OCI-LY7 (cell line): Measurements from ENCODE around the gene CKAP4. TPM values are rescaled to one million over a fixed set of nuclear protein-coding genes. Genes with fewer than 3 reads are reported as not detected.

Experiments used
- BruUV-seq: library from RNA; stranded (reverse); fragments of 400-500 nt; replicated peaks from 2 replicates; lab custom pipeline; 2021; lab: Mats Ljungman, UMichigan
- CTCF ChIA-PET: fragments of 300-600 bp; sonication (Branson Sonifier 250); formaldehyde crosslinking; loops from one replicate; lab custom pipeline; 2022; ENCODE audit warnings: antibody characterized with exemption; ENCODE audit not compliant: unreplicated experiment; lab: Charles Lee
- POLR2A ChIA-PET: fragments of 300-600 bp; sonication (Branson Sonifier 250); formaldehyde crosslinking; loops from one replicate; lab custom pipeline; 2022; ENCODE audit warnings: antibody characterized with exemption; lab: Charles Lee
- DNase-seq: peaks from one replicate; pipeline ENCODE4 v3.0.0-alpha.2; 2015; ENCODE audit warnings: low spot score
- H2AFZ ChIP-seq: fragments of 200-600 bp; sonication (generic), shearing (Covaris generic); 2 replicates; pipeline ENCODE4 v1.6.1; 2014; ENCODE audit warnings: mild to moderate bottlenecking, antibody characterized with exemption, low read length, moderate library complexity
- H3K27ac ChIP-seq: fragments of 200-600 bp; sonication (generic); 2 replicates; pipeline ENCODE4 v1.5.1; 2014; ENCODE audit warnings: mixed run types, low read depth, mild to moderate bottlenecking, moderate library complexity, low read length, inconsistent platforms; ENCODE audit not compliant: poor library complexity, severe bottlenecking
- H3K36me3 ChIP-seq: fragments of 200-600 bp; sonication (generic); 2 replicates; pipeline ENCODE4 v1.6.1; 2014; ENCODE audit warnings: mild to moderate bottlenecking, antibody characterized with exemption, low read length, moderate library complexity, mixed read lengths; ENCODE audit not compliant: insufficient read depth
- H3K4me1 ChIP-seq: fragments of 200-600 bp; sonication (generic); 2 replicates; pipeline ENCODE4 v1.5.1; 2014; ENCODE audit warnings: mild to moderate bottlenecking, low read length; ENCODE audit not compliant: insufficient read depth, poor library complexity, severe bottlenecking
- H3K4me2 ChIP-seq: fragments of 200-600 bp; sonication (generic); 2 replicates; pipeline ENCODE4 v1.6.1; 2014; ENCODE audit warnings: mild to moderate bottlenecking, low read length
- H3K4me3 ChIP-seq: fragments of 200-600 bp; sonication (generic); 2 replicates; pipeline ENCODE4 v1.5.1; 2014; ENCODE audit warnings: mild to moderate bottlenecking, low read depth, low read length; ENCODE audit not compliant: poor library complexity, severe bottlenecking
- H3K79me2 ChIP-seq: fragments of 200-600 bp; sonication (generic); 2 replicates; pipeline ENCODE4 v1.6.1; 2016; ENCODE audit warnings: low read depth, mild to moderate bottlenecking, low read length, moderate library complexity, mixed read lengths; ENCODE audit not compliant: insufficient read depth
- H3K9me2 ChIP-seq: fragments of 200-600 bp; sonication (generic); 2 replicates; pipeline ENCODE4 v1.6.1; 2016; ENCODE audit warnings: mild to moderate bottlenecking, low read length, mixed read lengths; ENCODE audit not compliant: insufficient read depth
- H3K9me3 ChIP-seq: fragments of 200-600 bp; sonication (generic); 2 replicates; pipeline ENCODE4 v1.6.1; 2014; ENCODE audit warnings: mild to moderate bottlenecking, mixed run types, low read length, mixed read lengths
- H4K20me1 ChIP-seq: fragments of 200-600 bp; sonication (generic); 2 replicates; pipeline ENCODE4 v1.6.1; 2014; ENCODE audit warnings: mild to moderate bottlenecking, antibody characterized with exemption, low read length, moderate library complexity, mixed read lengths; ENCODE audit not compliant: insufficient read depth
- CTCF ChIP-seq: fragments of 200-600 bp; sonication (generic); conservative IDR thresholded peaks from 2 replicates; pipeline ENCODE4 v1.5.1; 2014; ENCODE audit warnings: mild to moderate bottlenecking, antibody characterized with exemption, low read length, moderate library complexity, mixed read lengths
- EZH2phosphoT487 ChIP-seq: fragments of 200-600 bp; sonication (generic); IDR thresholded peaks from 2 replicates; pipeline ENCODE4 v1.6.1; 2018; ENCODE audit warnings: low read depth, borderline replicate concordance, mild to moderate bottlenecking, mixed run types, antibody characterized with exemption, low read length, moderate library complexity, mixed read lengths
- intact Hi-C: fragments of 100-400 bp; cut with micrococcal nuclease; formaldehyde crosslinking; loops from one replicate; pipeline ENCODE4 v1.10.0; 2022; ENCODE audit not compliant: unreplicated experiment
- total RNA-seq, 2 experiments: library from RNA; depleted of rRNA in 1 of 2; stranded (reverse); fragments of >200 nt in 1 of 2; shearing (Covaris generic) in 1 of 2; gene quantifications; 2 replicates each; pipeline ENCODE4 v1.2.3, GENCODE V29; 2014 to 2022

CKAP4 gene
- total RNA-seq, 2 experiments from 2014 or later: 17.5 to 40.5 TPM

- ChIA-PET CTCF (no interaction called here), POLR2A (interaction anchor here (0.7 kb wide), 1 partner anchor 11 kb away, joined by 3 read pairs; no protein-coding TSS in a partner anchor)
- Histone ChIP-seq H3K4me2 (no peak overlapping the region), H3K36me3 (peaks cover 44% of the 10 kb centered on the region), H4K20me1 (no peaks in the 10 kb centered on the region), H3K4me3 (no peak overlapping the region), H3K27ac (no peak overlapping the region), H3K79me2 (no peaks in the 10 kb centered on the region), H3K9me2 (no peaks in the 10 kb centered on the region), H2AFZ (no peak overlapping the region), H3K9me3 (no peaks in the 10 kb centered on the region), H3K4me1 (no peaks in the 10 kb centered on the region)
- intact Hi-C loops: no loop called here
- TF ChIP-seq CTCF: no peak
- no peak for TF ChIP-seq EZH2phosphoT487
- DNase-seq: no peak
- BruUV-seq: no TSS peak
Measured at GRCh38 chr12:106239241-106239950, 8.4 kb downstream of the CKAP4 start.

- Histone ChIP-seq H2AFZ (no peak overlapping the region), H3K9me3 (no peaks in the 10 kb centered on the region), H3K27ac (no peak overlapping the region), H3K9me2 (no peaks in the 10 kb centered on the region), H3K4me3 (no peak overlapping the region), H3K79me2 (no peaks in the 10 kb centered on the region), H3K4me2 (no peak overlapping the region), H3K36me3 (peaks cover 40% of the 10 kb centered on the region), H3K4me1 (no peaks in the 10 kb centered on the region), H4K20me1 (no peaks in the 10 kb centered on the region)
- CTCF ChIA-PET: no interaction called here
- BruUV-seq: no TSS peak
- no peak for TF ChIP-seq CTCF
- TF ChIP-seq EZH2phosphoT487: no peak
- intact Hi-C loops: no loop called here
- POLR2A ChIA-PET: interaction anchor here (0.7 kb wide), 1 partner anchor 9 kb away, joined by 4 read pairs; no protein-coding TSS in a partner anchor
- no peak for DNase-seq
Measured at GRCh38 chr12:106238146-106238545, 9.7 kb downstream of the CKAP4 start.

- Histone ChIP-seq H3K9me2 (no peaks in the 10 kb centered on the region), H3K36me3 (peaks cover 29% of the 10 kb centered on the region), H3K27ac (no peak overlapping the region), H3K4me2 (no peak overlapping the region), H4K20me1 (no peaks in the 10 kb centered on the region), H3K79me2 (no peaks in the 10 kb centered on the region), H3K9me3 (no peaks in the 10 kb centered on the region), H3K4me1 (no peaks in the 10 kb centered on the region), H2AFZ (no peak overlapping the region), H3K4me3 (no peak overlapping the region)
- TF ChIP-seq EZH2phosphoT487: no peak
- no peak for TF ChIP-seq CTCF
- ChIA-PET CTCF (no interaction called here), POLR2A (no interaction called here)
- BruUV-seq: no TSS peak
- intact Hi-C loops: no loop called here
- DNase-seq: no peak
Measured at GRCh38 chr12:106235770-106236169, 12.1 kb downstream of the CKAP4 start.
